Right ventricle myocardium superior (tissue), 1 donor: ENCODE measurements around the gene SRCIN1. TPM values are rescaled to one million over a fixed set of nuclear protein-coding genes. Genes with fewer than 3 reads are reported as not detected.
"Not testable (repeated sequence)": the region's sequence is repeated elsewhere in the genome, so short reads cannot be mapped to it uniquely, and the experiment has no call there.

ENCODE experiments used
- ATAC-seq: fragments of 200-7000 bp; cut with Tn5 transposase; one replicate; pipeline ENCODE4 v1.9.1; 2020; ENCODE audit warnings: mild to moderate bottlenecking; ENCODE audit not compliant: poor library complexity
- DNase-seq: peaks from one replicate; pipeline ENCODE4 v3.0.0-alpha.2; 2020
- intact Hi-C: fragments of 100-400 bp; cut with DNase I; formaldehyde crosslinking; loops from one replicate; pipeline ENCODE4 v1.11.2; 2022
- total RNA-seq: library from RNA; stranded (reverse); fragmentation: NEBNext Ultra II Directional; extraction: Animal tissue kit (Norgen Biotek cat#: 25700); gene quantifications from one replicate; pipeline ENCODE4 v1.2.1, GENCODE V29; 2021
- donor health status: DM: no; HTN: yes; CAD: no; lungs with severe emphysema.

The SRCIN1 gene
- total RNA-seq, 1 donor from 2014 or later, result 2.3 TPM

DNA sequence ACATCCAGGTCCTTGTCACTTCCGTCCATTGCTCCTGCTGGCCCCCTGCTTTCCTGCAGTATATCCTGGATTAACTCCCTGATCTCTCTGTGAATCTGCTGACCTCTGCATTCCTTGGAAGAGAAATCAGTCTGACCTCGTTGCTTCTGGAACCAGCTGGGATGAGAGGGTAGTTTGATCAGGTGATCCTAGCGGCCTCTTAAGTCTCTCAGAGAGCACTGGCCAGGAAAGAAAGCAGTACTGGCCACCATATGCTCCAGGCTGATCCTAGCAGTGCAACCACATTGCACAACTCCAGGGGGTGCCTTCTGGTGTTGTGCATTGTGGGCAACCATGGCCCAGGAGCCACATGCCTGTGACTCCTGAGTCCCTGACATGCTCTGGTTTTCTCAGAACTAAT lies 98.3 kb downstream of the SRCIN1 start:
- intact Hi-C loops, result no loop called here
- ATAC-seq (no peak), DNase-seq (no peak)

DNA sequence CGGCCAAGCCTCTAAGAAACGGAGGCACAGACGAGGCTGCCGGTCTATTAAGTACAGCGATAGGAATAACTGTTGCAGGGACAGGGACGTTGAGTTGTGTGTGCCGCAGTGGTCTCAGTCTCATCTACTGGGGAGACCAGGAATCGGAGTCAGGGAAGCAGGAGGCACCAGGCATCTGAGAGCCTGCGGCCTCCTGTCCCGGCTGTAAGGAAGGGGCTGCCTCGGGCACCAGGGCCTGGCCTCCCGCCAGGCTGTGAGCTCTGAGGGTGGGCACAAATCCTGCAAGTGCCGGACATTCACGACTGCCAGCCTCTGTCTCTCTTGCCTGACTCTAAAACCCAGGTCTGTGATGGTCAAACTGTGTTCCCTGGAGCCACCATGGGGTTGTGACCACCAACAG lies 101.5 kb downstream of the SRCIN1 start:
- ATAC-seq (no peak), DNase-seq (no peak)
- intact Hi-C loops, result no loop called here

DNA sequence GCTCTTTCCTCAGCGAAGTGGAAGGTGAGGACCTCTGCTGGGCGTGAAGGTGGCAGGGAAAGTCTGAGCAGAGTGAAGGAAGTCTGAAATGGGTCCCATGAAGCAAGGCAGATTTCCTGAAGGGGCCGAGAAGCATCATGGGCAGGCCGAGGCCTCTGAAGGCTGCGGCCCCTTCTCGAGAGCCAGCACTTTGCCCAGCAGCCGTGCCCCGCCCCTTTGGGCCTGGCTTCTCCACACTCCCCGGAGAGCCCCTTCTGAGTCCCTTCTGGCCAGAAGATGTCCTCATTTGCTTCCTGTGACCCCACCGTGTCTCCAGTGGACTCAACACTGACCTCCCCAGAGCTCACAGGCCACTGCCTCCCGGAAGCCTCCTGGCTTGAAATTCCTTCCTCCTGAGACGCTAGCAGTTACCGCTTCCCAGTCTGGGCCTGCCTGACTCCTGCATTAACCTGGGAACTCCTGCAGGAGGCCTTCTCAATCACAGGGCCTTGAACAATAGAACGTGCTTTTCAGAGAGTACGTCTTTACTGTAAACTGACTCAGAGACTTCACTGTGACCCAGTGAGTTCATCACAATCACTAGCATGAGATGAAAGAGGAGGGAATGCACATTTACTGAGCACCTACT lies 102.4 kb downstream of the SRCIN1 start:
- intact Hi-C loops, ATAC-seq: not testable (repeated sequence)
- peak; percentile 26 for DNase-seq

DNA sequence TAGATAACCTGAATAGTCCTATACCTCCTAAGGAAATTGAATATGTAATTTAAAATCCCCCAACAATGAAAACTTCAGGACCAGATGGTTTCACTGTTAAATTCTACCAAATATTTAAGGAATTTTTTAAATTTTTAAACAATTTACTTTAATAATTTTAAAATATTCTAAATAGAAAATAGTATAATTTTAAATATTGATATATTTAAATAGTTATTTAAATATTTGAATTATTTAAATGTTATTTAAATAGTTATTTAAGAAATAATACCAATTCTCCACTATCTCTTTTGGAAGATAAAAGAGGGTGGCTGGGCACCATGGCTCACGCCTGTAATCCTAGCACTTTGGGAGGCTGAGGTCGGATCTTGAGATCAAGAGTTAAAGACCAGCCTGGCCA lies 104.0 kb downstream of the SRCIN1 start:
- ATAC-seq, DNase-seq, intact Hi-C loops: not testable (repeated sequence)

DNA sequence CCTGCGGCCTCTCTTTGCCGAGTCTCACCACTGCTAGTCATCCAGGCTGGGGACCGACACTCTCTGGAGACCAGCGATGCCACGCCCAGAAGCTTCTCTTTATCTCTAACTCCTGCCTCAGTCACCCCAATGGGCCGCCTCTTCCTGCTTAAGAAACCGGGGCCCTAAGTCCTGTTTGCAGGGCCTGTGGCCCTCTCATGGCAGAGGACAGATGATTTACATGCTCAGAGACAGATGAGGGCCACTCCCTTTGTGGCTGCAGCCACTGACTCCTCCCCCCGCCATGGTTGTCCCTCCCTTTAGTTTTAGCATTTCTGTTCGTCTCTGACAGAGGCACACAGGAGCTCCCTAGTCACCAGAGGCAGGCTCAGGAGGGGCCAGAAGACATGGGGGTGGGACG lies 106.5 kb downstream of the SRCIN1 start:
- ATAC-seq, intact Hi-C loops: not testable (repeated sequence)
- DNase-seq, result peak; percentile 19

DNA sequence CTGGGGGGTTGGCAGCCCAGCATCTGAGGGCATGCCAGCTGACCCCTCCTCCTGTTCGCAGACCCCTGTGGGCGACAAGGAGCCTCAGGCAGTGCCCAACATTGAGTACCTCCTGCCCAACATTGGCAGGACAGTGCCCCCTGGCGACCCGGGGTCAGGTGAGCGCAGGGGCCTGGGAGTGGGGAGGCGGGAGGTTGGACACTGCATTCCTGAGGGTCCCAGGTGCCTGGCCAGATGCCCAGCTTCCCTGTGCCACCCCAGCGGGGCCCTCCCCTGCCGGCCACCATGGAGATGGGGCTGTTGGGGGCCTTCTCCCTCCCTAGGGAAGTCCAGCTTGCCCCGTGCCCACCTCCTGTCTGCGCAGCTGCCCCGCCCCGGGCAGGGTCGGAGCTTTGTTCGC lies 107.4 kb downstream of the SRCIN1 start:
- ATAC-seq (no peak), DNase-seq (no peak)
- intact Hi-C loops, result no loop called here

DNA sequence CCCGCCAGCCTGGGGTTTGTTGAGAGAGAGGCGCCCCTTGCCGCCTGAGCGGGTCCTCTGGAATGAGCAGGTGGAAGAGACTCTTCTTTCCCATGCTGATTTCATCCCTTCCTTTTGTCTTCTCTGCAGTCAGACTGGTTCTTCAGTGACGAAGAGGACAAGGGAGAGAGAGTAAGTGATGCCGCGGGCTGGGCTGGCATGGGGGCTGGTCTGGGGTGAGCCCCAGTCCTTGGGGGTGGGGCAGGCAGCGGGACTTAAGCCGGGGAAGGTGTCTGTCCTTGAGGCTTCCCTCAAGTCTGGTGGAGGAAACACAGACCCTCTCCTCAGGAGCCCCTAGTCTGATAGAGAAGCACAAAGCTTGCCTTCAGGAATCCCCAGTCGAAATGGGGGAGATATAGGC lies 108.1 kb downstream of the SRCIN1 start:
- intact Hi-C loops, DNase-seq, ATAC-seq: not testable (repeated sequence)

DNA sequence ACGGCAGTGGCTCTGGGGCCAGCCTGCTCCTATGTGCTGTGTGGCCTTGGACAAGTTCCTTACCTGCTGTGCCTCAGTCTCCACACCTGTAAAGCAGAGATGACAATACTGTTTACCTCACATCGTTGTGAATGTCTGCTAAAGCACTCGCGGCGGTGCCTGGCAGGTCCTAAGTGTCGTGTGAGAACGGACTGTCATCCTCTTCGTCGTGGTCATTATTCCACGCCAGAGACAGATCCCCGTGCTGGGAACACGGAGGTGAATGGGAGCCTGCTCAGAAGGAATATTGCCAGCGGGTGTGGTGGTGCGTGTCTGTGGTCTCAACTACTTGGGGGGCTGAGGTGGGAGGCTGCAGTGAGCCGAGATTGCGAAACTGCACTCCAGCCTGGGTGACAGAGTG lies 111.6 kb downstream of the SRCIN1 start:
- DNase-seq, result not testable (repeated sequence)
- intact Hi-C loops, result loop anchor here (5.0 kb wide), 1 partner anchor 173 kb away; no protein-coding TSS in a partner anchor

DNA sequence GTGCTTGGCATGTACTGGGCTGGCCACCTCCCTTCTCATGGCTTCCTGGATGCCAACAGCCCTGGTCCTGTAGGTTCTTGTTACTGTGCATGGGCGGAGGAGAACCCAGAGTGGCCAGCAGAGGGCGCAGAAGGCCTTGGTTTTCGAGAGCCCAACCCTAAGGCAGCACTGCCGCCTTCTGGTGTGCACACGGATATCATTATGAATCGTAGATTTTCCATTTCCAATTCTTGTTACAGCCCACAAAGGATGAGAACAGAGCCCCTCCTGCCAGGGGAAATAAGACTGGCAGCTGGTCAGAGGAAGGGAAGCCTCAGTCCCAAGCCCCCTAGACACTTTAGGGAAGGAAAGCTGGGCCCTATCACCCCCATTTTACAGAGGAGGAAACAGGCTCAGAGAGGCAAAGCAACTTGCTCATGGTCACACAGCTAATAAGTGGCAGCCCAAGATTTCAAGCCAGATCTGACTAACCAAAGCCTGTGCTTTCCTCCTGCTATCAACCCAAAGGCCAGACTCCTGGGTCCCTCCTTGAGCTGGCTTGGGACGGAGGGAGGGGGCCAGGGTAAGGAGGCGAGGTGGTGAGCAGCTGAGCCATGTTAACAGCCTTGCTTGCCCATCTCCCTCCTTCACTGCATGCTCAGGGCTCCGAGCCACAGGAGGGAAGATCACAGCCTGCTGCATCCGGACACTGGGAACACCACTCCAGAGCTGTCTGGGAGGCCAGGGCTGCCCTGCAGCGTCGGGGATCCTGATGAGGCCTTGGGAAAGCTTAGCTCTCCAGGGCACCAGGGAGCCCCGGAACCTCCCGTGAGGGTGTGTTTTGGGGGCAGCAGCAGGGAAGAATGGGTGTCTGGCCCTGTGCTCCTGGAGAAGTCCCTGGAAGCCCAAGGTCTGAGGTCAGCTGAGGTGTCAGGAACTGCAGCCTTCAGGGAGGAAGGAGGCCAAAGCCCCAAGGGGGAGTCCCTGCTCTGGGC lies 113.4 kb downstream of the SRCIN1 start:
- peak; percentile 70 for ATAC-seq
- intact Hi-C loops, result loop anchor here (5.0 kb wide), 1 partner anchor 175 kb away; no protein-coding TSS in a partner anchor
- DNase-seq, result peak; percentile 94

More for the DNA sequence above, 111.6 kb downstream of the SRCIN1 start:
- ATAC-seq, result not testable (repeated sequence)

DNA sequence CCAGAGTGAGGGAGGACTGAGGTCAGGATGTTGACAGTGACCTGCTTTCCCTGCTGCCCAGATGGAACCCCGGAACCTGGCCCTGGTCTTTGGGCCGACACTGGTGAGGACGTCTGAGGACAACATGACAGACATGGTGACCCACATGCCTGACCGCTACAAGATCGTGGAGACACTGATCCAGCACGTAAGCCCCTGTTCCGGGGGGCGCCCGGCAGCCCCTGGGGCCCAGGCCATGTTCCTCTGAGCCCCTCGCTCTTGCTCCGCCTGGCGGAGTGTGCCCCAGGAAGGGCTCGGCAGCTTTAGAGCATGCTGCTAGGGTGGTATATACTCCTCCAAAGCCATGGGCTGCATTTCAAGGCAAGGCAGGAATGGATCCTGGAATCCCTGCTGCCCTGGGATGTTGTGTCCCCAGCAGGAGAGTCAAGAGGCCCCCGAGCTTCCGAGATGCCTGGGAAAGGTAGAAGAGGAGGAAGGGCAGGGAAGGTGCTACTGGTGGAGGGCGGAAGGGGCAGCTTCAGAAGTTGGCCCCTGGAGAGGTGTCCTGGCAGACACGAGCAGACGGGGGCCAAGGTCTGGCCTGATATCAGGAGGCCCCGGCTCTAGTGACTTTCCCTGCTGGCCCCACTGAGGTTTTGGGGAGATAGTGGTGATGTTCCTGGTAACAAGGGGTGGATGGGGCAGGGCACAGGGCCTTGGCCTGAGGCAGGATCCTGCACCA lies 114.2 kb downstream of the SRCIN1 start:
- not testable (repeated sequence) for ATAC-seq, DNase-seq
- intact Hi-C loops, result loop anchor here (5.0 kb wide), 1 partner anchor 176 kb away; no protein-coding TSS in a partner anchor

DNA sequence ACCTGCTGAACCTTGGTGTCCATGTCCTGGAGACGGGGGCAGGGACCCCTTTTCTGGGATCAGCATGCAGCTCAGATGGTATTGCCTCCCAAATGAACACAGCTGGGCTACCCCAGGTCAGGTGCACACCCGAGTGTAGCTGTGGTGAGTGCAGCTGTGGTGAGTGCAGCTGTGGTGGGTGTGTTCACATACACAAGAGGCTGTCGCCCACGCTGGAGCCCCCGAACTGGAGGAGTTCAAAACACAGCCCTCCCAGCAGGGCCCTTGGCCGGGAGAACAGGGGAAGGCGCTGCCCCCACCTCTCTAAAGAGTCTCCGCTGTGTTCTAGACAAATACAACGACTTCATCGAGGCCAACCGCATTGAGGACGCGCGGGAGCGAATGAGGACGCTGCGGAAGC lies 116.0 kb downstream of the SRCIN1 start:
- peak; percentile 37 for DNase-seq
- intact Hi-C loops, result loop anchor here (5.0 kb wide), 1 partner anchor 178 kb away; no protein-coding TSS in a partner anchor
- not testable (repeated sequence) for ATAC-seq

DNA sequence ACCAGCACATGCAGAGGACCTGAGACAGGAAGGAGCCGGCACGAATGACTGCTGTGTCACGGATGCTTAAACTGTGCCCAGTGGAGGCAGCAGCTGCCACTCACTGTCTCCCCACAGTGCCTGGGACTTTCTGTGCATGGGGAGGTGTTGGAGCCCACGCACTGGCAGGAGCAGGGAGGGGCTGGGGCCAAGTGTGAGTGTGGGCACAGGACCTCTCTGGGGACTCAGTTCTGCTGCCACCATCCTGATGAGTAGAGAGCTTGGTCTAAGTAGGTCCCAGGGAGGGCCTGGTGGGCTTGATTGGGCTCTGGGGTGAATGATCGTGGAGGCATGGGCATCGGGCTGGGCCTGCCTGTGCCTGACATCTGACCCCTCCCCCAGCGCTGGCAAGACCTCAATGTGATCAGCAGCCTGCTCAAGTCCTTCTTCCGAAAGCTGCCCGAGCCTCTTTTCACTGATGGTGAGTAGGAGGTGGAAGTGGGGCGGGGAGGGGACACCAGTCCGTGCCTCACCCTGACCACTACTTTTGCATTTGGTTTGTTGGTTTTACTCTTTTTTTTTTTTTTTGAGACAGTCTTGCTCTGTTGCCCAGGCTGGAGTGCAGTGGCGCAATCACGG lies 120.0 kb downstream of the SRCIN1 start:
- ATAC-seq, DNase-seq: not testable (repeated sequence)
- intact Hi-C loops, result loop anchor here (2.0 kb wide), 1 partner anchor 63 kb away; no protein-coding TSS in a partner anchor

DNA sequence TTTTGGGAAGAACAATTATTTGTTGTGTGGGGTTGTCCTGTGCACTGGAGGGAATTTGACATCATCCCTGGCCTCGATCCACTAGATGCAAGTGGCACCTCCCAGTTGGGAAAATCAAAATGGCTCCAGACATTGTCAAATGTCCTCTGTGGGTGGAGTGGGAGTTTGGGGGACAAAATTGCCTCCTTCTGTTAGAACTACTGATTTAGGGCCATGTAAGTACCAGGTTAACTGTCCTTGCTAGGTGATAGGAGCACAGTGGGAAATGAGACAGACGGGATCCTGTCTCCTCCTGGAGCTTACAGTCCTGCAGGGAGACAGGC lies 120.6 kb downstream of the SRCIN1 start:
- ATAC-seq (no peak), DNase-seq (no peak)
- intact Hi-C loops, result no loop called here

DNA sequence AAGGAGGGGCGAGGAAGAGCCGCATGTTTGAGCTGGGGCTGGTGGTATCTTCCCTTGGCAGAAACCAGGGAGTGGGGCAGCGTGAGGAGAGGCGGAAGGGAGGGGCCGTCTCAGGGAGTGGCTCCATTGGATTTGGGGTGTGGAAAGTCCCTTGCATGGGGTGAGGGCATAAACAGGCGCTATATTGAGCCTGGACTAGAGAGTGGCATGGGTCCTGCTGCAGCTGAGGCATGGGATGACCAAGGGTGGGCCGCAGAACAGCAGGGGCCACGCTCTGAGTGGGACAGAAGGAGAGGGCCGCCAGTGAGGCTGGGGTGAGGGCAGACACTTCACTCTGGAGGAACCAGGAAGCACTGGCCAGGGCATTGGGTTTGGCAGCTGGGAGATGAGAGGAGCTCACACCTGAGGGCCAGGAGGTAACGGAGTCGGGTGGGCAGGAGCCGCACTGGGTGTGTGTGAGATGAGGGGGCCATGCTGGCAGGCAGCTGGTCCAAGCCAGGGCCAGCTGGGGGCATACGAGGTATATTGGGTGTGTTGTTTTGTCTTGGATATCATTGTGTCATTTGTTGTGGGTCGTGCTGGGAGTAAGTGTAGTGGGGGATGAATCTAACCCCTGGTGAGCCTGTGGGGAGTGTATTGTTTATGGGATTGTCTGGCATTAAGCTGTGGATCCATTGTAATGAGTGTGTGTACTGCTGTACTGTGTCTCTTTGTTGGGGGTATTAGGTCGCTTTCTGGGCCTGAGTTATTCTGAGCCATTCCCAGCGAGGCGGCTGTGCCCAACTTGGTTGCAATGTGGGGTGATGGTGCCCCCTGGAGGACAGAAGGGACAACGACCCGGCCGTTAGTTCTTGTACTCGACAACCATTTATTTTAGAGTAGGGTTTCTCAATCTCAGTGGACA lies 121.3 kb downstream of the SRCIN1 start:
- DNase-seq (peak; percentile 81), ATAC-seq (peak; percentile 97)
- intact Hi-C loops, result not testable (repeated sequence)

DNA sequence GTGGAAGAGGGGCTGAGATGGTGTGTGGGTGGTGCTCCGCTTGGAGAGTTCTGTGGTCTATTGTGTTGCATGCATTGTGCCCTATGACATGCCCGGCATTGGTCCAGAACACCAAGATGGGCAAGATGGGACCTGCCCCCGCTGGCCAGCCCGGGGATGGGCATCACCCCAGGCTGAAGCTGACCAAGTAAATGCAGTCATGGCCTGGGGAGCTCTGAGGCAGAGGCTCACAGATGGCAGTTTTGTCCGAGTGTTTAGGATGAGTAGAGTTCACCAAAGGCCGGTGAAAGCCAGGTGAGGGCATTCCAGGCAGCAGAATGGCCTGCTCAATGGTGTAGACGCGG lies 123.1 kb downstream of the SRCIN1 start:
- intact Hi-C loops, ATAC-seq: not testable (repeated sequence)
- peak; percentile 3 for DNase-seq

DNA sequence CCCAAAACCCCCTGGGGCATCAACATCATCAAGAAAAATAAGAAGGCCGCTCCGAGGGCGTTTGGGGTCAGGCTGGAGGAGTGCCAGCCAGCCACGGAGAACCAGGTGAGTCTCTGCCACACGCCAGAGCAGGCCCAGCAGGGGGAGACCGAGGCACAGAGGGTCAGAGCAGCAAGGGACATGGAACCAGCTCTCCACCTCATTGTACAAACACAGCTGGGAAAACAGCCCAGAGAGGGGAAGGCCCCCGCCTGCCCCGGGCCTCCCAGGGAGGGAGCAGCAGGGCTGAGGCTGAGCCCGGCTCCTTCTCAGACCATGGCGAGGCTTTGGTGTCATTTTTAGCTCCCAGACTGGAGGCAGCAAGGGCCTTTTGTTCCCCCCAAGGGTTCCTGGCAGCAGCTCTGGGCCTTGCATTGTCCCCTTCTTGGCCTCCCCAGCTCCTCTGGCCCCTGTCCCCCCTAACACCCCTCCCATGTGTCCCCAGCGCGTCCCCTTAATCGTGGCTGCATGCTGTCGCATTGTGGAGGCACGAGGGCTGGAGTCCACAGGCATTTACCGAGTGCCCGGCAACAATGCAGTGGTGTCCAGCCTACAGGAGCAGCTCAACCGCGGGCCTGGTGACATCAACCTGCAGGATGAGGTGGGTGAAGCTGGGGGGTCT lies 123.6 kb downstream of the SRCIN1 start:
- DNase-seq, result peak; percentile 41
- ATAC-seq, intact Hi-C loops: not testable (repeated sequence)
